AG09309 (cell line): ENCODE data around the gene DACH1.

ENCODE experiments used
- DNase-seq: peaks from one replicate; pipeline ENCODE4 v3.0.0-alpha.2; 2010; ENCODE audit warnings: low read depth
- H3K4me3 ChIP-seq: 2 replicates; pipeline ENCODE4 v1.5.1; 2011; ENCODE audit warnings: mild to moderate bottlenecking, low read depth, low read length, moderate library complexity; ENCODE audit not compliant: control insufficient read depth
- TF ChIP-seq, protein P1 (sequence below): IDR thresholded peaks from 2 replicates; pipeline ENCODE4 v1.5.1; 2011; ENCODE audit warnings: mild to moderate bottlenecking, low read depth, low read length, inconsistent platforms; ENCODE audit not compliant: insufficient read depth, control insufficient read depth; ENCODE audit errors: missing control alignments

Gene DACH1

DNA sequence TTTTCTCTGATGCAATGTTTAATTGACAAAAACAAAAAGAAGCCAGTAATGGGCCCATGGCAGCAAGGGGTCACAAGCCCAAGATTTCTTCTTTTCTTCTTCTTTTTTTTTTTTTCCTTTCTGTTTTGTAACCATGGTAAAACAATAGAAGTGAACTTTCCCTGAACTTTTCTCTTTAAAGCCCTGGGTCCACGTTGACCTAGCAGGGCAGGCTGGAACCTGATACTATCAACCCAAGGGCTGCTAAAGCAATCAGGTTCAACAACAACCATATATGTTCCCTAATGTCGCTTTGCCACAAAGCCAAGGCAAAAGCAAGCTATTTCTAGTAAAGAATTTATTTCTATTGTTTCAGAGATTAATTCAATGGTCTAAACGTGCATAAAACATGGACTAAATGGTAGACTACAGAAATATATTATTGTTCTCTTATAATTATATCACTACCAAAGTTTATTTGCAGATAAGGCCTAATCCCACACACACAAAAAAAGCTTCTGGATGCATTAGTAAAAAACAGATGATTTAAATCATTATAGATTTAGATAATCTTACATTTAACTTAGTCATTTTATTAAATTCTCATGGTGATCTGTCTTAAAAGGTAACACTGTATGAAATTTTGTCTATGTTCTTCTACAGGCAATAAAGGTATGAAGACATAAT, 153.9 kb downstream of the DACH1 start:
- no peak overlapping the region for H3K4me3 ChIP-seq
- TF ChIP-seq, protein P1, sequence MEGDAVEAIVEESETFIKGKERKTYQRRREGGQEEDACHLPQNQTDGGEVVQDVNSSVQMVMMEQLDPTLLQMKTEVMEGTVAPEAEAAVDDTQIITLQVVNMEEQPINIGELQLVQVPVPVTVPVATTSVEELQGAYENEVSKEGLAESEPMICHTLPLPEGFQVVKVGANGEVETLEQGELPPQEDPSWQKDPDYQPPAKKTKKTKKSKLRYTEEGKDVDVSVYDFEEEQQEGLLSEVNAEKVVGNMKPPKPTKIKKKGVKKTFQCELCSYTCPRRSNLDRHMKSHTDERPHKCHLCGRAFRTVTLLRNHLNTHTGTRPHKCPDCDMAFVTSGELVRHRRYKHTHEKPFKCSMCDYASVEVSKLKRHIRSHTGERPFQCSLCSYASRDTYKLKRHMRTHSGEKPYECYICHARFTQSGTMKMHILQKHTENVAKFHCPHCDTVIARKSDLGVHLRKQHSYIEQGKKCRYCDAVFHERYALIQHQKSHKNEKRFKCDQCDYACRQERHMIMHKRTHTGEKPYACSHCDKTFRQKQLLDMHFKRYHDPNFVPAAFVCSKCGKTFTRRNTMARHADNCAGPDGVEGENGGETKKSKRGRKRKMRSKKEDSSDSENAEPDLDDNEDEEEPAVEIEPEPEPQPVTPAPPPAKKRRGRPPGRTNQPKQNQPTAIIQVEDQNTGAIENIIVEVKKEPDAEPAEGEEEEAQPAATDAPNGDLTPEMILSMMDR = no peak
- DNase-seq = no peak

DNA sequence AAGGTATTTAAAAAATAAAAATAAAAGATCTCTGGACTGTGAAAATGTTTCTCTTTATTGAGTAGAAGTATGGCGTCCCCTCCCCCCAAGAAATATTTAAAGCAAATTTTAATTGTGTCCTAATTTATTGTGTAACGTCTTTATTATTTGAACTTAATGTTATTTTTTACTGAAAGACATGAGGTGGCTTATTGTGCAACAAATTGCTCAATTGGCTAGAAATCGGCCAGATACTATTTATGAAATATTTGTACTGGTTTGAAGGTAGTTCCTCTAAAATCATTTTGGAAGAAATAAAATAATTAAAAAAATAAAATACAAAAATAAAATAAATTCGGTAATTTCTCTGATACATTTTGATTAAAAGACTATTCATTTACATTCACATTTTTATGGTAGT, 162.3 kb downstream of the DACH1 start:
- DNase-seq = no peak
- TF ChIP-seq, protein P1 = no peak

DNA sequence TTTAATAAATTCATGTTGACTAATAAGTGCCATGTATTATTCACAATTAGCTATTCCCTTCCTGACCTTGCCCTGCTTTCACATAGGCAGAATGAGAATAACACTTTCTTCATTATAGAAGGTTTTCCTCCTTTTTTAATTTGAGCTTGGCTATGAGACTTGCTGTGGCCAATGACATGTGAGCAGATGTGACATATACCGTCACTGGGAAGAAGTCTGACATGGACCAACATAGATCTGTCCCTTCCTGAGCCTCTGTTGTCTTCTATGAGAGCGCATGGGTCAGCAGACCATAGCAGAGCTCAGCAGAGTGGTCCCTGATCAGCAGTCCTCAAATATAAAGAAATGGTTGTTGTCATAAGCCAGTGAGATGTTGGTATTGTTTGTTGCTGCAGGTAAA, 163.9 kb downstream of the DACH1 start:
- H3K4me3 ChIP-seq = no peak overlapping the region
- DNase-seq = no peak
- TF ChIP-seq, protein P1 = no peak

More for the DNA sequence above, 162.3 kb downstream of the DACH1 start:
- H3K4me3 ChIP-seq = no peak overlapping the region

DNA sequence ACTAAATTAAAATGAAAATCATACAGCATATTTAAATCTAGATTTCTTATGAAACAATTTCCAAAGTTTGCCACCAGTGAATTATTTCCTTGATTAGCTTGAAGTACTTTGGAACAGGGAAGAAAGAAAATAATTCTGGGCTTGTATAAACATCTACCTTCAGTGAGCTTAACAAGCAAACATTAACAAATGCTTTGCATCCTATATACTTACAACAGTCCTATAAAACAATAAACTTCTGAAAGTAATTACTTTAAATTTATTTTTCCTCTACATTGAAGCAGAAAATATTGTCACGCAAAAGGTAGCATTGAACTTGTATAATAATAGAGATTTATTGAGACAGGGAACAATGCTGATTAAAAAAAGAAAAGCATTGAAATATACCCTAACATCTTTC, 164.8 kb downstream of the DACH1 start:
- no peak for DNase-seq
- no peak overlapping the region for H3K4me3 ChIP-seq
- TF ChIP-seq, protein P1 = no peak

DNA sequence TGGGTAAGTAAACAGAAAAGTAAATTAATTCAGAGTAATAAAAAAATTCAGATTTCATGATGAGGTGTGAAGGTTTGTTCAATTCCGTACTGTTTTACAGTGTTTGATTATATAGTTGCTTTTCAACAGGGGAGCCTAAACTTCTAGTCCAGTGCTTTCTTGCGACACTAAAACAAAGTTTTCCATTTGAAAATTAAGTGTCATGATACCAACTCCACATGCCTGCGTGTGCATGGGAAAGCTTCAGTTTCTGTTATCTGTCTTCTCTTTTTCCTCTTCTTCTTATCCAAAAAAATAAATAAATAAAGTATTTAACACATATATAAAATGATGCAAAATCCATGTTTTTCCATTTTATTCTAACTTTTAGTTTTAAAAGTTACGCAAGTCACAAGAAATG, 165.3 kb downstream of the DACH1 start:
- TF ChIP-seq, protein P1 = no peak
- DNase-seq = no peak
- H3K4me3 ChIP-seq = no peak overlapping the region

DNA sequence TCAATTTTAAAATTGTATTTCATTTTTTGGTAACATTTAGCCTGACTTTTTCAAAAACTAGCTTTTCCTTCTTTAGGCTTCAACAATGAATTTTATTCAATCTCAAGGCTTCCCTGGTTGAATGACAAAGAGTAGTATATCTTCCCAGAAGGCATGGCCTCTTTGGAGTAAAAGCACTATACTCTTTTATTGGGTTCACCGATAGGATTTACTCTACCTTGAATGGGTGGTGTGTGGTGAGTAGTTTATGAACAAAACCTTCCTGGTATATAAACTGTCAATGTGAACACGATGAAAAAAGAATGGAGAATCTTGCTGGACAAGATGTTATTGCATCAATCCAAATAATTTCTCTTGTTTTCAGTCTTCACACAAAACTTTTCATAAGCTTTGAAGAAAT, 167.7 kb downstream of the DACH1 start:
- H3K4me3 ChIP-seq = no peak overlapping the region
- TF ChIP-seq, protein P1 = no peak
- DNase-seq = no peak
